ENCODE measurements around the gene LPP.

The LPP gene

GRCh38 chr3:188147782-188148181, 6.2 kb upstream of the LPP start:
- Histone ChIP-seq H3K36me3 (ENCODE audit: low read length) (no peaks in the 10 kb centered on the region), H2AFZ (ENCODE audit: low read depth, low read length, severe bottlenecking) (no peak overlapping the region), H3K27ac (ENCODE audit: low read depth, low read length) (no peak overlapping the region), H3K9me3 (ENCODE audit: insufficient read depth, low read length) (no peaks in the 10 kb centered on the region), H3K27me3 (ENCODE audit: low read length) (no peaks in the 10 kb centered on the region), H3K9ac (ENCODE audit: low read length) (no peak overlapping the region), H3K9me2 (replicated peaks; ENCODE audit: insufficient read depth, low read length) (no peaks in the 10 kb centered on the region), H3K79me2 (ENCODE audit: insufficient read depth, low read length) (no peaks in the 10 kb centered on the region), H3K4me2 (ENCODE audit: low read depth, low read length, poor library complexity, severe bottlenecking) (no peak overlapping the region), H3K4me3 (ENCODE audit: insufficient read depth, low read length, poor library complexity, severe bottlenecking) (no peak overlapping the region), H3F3A (ENCODE audit: insufficient read depth) (peaks cover 10% of the 10 kb centered on the region), H4K20me1 (ENCODE audit: low read depth, low read length) (no peaks in the 10 kb centered on the region)
- TF ChIP-seq EZH2phosphoT487 (conservative IDR thresholded peaks at IDR 0.05; ENCODE audit: low read length) = no peak

DNA sequence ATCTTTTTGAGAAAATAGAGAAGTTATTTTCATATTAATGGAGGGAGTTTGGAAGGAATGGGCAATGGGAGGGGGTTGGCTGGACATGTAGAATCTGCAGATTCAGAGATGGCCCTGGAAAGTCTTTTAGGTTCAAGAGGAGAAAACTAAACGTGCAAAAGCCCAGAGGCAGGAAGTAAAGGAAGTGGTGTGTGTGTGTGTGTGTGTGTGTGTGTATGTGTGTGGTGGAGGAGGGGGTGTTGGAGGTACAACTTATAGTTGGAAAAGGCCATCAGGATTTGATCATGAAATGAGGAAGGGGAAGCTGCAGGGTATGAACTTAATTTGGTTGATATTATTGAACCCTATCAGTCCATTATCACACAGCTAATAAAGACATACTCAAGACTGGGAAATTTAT, 5.6 kb upstream of the LPP start:
- H2AFZ ChIP-seq (ENCODE audit: low read depth, low read length, severe bottlenecking) = no peak overlapping the region

GRCh38 chr3:188149587-188149986, 4.4 kb upstream of the LPP start:
- H3K27me3 ChIP-seq (ENCODE audit: low read length) = no peaks in the 10 kb centered on the region
- TF ChIP-seq EZH2phosphoT487 (conservative IDR thresholded peaks at IDR 0.05; ENCODE audit: low read length) = no peak
- TF ChIP-seq, protein P1, sequence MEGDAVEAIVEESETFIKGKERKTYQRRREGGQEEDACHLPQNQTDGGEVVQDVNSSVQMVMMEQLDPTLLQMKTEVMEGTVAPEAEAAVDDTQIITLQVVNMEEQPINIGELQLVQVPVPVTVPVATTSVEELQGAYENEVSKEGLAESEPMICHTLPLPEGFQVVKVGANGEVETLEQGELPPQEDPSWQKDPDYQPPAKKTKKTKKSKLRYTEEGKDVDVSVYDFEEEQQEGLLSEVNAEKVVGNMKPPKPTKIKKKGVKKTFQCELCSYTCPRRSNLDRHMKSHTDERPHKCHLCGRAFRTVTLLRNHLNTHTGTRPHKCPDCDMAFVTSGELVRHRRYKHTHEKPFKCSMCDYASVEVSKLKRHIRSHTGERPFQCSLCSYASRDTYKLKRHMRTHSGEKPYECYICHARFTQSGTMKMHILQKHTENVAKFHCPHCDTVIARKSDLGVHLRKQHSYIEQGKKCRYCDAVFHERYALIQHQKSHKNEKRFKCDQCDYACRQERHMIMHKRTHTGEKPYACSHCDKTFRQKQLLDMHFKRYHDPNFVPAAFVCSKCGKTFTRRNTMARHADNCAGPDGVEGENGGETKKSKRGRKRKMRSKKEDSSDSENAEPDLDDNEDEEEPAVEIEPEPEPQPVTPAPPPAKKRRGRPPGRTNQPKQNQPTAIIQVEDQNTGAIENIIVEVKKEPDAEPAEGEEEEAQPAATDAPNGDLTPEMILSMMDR (IDR thresholded peaks at IDR 0.05; ENCODE audit: insufficient read depth, low read length, poor library complexity, severe bottlenecking) = no peak

More for the DNA sequence above, 5.6 kb upstream of the LPP start:
- no peak overlapping the region for H3K4me2 ChIP-seq (ENCODE audit: low read depth, low read length, poor library complexity, severe bottlenecking)
- H3K27me3 ChIP-seq (ENCODE audit: low read length) = no peaks in the 10 kb centered on the region
- H3K9me3 ChIP-seq (ENCODE audit: insufficient read depth, low read length) = no peaks in the 10 kb centered on the region
- no peak overlapping the region for H3K9ac ChIP-seq (ENCODE audit: low read length)
- no peaks in the 10 kb centered on the region for H3K36me3 ChIP-seq (ENCODE audit: low read length)
- no peak overlapping the region for H3K27ac ChIP-seq (ENCODE audit: low read depth, low read length)
- H4K20me1 ChIP-seq (ENCODE audit: low read depth, low read length) = no peaks in the 10 kb centered on the region
- no peaks in the 10 kb centered on the region for H3K9me2 ChIP-seq (replicated peaks; ENCODE audit: insufficient read depth, low read length)
- no peak overlapping the region for H3K4me3 ChIP-seq (ENCODE audit: insufficient read depth, low read length, poor library complexity, severe bottlenecking)
- H3F3A ChIP-seq (ENCODE audit: insufficient read depth) = peaks cover 10% of the 10 kb centered on the region
- TF ChIP-seq, protein P1 (IDR thresholded peaks at IDR 0.05; ENCODE audit: insufficient read depth, low read length, poor library complexity, severe bottlenecking) = no peak
- TF ChIP-seq EZH2phosphoT487 (conservative IDR thresholded peaks at IDR 0.05; ENCODE audit: low read length) = no peak
- no peaks in the 10 kb centered on the region for H3K79me2 ChIP-seq (ENCODE audit: insufficient read depth, low read length)

DNA sequence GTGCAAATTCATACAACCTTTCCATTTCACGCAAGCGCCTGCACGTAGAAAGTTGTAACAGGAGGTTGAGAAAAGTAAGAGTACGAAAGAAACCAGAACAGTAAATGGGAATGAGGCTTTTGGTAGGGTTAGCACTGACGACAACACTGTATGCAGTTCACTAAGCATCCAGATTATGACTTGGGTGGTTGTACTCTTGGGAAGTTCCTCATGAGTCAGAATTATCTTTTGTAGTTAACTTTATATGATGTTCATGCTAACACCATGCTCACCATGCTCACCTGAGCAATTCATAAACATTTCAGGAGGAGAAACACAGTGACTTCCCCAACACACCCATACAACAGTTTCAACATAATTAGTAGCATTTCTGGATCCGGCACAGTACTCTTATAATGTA, 3.0 kb upstream of the LPP start:
- Histone ChIP-seq H3K9me3 (ENCODE audit: insufficient read depth, low read length) (no peaks in the 10 kb centered on the region), H3F3A (ENCODE audit: insufficient read depth) (peaks cover 10% of the 10 kb centered on the region), H3K27me3 (ENCODE audit: low read length) (no peaks in the 10 kb centered on the region), H3K4me2 (ENCODE audit: low read depth, low read length, poor library complexity, severe bottlenecking) (no peak overlapping the region), H3K9ac (ENCODE audit: low read length) (no peak overlapping the region), H3K4me3 (ENCODE audit: insufficient read depth, low read length, poor library complexity, severe bottlenecking) (no peak overlapping the region), H4K20me1 (ENCODE audit: low read depth, low read length) (no peaks in the 10 kb centered on the region), H2AFZ (ENCODE audit: low read depth, low read length, severe bottlenecking) (no peak overlapping the region), H3K9me2 (replicated peaks; ENCODE audit: insufficient read depth, low read length) (no peaks in the 10 kb centered on the region), H3K79me2 (ENCODE audit: insufficient read depth, low read length) (no peaks in the 10 kb centered on the region), H3K27ac (ENCODE audit: low read depth, low read length) (peak overlapping the region; percentile 10; the same call in 1 of the 2 replicates), H3K36me3 (ENCODE audit: low read length) (no peaks in the 10 kb centered on the region)
- TF ChIP-seq, protein P1 (IDR thresholded peaks at IDR 0.05; ENCODE audit: insufficient read depth, low read length, poor library complexity, severe bottlenecking) = no peak
- TF ChIP-seq EZH2phosphoT487 (conservative IDR thresholded peaks at IDR 0.05; ENCODE audit: low read length) = no peak

More at GRCh38 chr3:188149587-188149986, 4.4 kb upstream of the LPP start:
- Histone ChIP-seq H3K36me3 (ENCODE audit: low read length) (no peaks in the 10 kb centered on the region), H3K4me3 (ENCODE audit: insufficient read depth, low read length, poor library complexity, severe bottlenecking) (no peak overlapping the region), H3K27ac (ENCODE audit: low read depth, low read length) (no peak overlapping the region), H3F3A (ENCODE audit: insufficient read depth) (peaks cover 10% of the 10 kb centered on the region), H3K79me2 (ENCODE audit: insufficient read depth, low read length) (no peaks in the 10 kb centered on the region), H3K9me3 (ENCODE audit: insufficient read depth, low read length) (no peaks in the 10 kb centered on the region), H4K20me1 (ENCODE audit: low read depth, low read length) (no peaks in the 10 kb centered on the region), H2AFZ (ENCODE audit: low read depth, low read length, severe bottlenecking) (no peak overlapping the region), H3K4me2 (ENCODE audit: low read depth, low read length, poor library complexity, severe bottlenecking) (no peak overlapping the region), H3K9me2 (replicated peaks; ENCODE audit: insufficient read depth, low read length) (no peaks in the 10 kb centered on the region), H3K9ac (ENCODE audit: low read length) (no peak overlapping the region)

Measured in SU-DHL-6 (cell line).